ENCODE data around the gene CFAP97.
A peak's percentile ranks its signal among the peaks of the same experiment; 100 is the strongest.

CFAP97 gene

DNA sequence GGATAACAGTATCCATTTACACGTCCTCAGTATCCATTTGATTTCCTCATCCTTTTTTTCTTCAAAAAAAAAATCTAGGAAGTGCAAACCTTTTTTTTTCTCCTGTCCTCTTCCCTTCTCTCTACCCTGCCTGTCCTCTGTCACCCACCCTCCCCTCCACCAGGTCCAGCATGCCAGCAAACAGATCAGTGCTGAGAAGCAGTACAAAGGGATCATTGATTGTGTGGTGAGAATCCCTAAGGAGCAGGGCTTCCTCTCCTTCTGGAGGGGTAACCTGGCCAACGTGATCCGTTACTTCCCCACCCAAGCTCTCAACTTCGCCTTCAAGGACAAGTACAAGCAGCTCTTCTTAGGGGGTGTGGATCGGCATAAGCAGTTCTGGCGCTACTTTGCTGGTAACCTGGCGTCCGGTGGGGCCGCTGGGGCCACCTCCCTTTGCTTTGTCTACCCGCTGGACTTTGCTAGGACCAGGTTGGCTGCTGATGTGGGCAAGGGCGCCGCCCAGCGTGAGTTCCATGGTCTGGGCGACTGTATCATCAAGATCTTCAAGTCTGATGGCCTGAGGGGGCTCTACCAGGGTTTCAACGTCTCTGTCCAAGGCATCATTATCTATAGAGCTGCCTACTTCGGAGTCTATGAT, 59.1 kb downstream of the CFAP97 start:
- H3K36me3 ChIP-seq: peaks cover 32% of the 10 kb centered on the region
- no peak overlapping the region for H3K9ac ChIP-seq
- H3K4me3 ChIP-seq: no peak overlapping the region
- H3K27ac ChIP-seq: no peak overlapping the region
- H3K4me2 ChIP-seq: peak overlapping the region; percentile 85; the same call in 1 of the 2 replicates
- no peak for TF ChIP-seq Cebpa-rat (IDR thresholded peaks at IDR 0.05)
- no peaks in the 10 kb centered on the region for H3K27me3 ChIP-seq
- peaks cover 19% of the 10 kb centered on the region for H3K4me1 ChIP-seq
- no peaks in the 10 kb centered on the region for H3K9me3 ChIP-seq
- H4K20me1 ChIP-seq: peaks cover 23% of the 10 kb centered on the region

GRCh38 chr4:185143601-185143969, 60.2 kb downstream of the CFAP97 start:
- Histone ChIP-seq H3K9ac (peak overlapping the region; percentile 83), H3K4me2 (peak overlapping the region; percentile 85), H4K20me1 (peaks cover 23% of the 10 kb centered on the region), H3K27me3 (no peaks in the 10 kb centered on the region), H3K9me3 (no peaks in the 10 kb centered on the region), H3K4me3 (peak overlapping the region; percentile 78), H3K4me1 (peaks cover 22% of the 10 kb centered on the region), H3K36me3 (peaks cover 23% of the 10 kb centered on the region), H3K27ac (0 out of 2 replicates have a peak overlapping the region, but pooled peaks have one; percentile 57)
- no peak for TF ChIP-seq Cebpa-rat (IDR thresholded peaks at IDR 0.05)

DNA sequence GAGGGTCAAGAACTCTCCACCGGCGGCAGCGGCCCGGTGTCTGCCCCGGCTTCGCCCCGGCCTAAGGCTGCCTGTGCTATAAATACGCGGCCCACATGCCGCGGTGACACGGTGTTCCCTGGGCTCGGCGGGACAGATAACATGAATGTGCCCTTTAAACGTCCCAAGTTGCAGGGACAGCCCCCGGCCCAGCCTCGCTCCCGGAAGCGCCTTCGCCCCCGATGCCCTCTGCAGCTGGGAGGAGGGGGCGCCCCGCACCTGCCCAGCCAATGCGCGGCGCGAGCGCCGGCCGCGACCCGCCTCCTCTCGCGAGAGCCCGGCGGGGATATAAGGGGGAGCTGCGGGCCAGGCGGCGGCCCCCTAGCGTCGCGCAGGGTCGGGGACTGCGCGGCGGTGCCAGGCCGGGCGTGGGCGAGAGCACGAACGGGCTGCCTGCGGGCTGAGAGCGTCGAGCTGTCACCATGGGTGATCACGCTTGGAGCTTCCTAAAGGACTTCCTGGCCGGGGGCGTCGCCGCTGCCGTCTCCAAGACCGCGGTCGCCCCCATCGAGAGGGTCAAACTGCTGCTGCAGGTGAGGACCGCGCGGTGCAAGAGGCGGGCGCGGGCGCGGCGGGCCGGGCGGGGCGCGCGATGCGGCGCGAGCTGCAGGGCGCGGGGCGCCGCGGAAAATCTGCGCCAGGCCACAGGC, 60.7 kb downstream of the CFAP97 start, which contains the start of gene SLC25A4:
SLC25A4 (plus strand) TSS at position 355 of the 689 bp plus-strand sequence; CDS start at position 462, 107 bp downstream.
- TF ChIP-seq Cebpa-rat (IDR thresholded peaks at IDR 0.05): no peak
- Histone ChIP-seq H3K36me3 (peaks cover 23% of the 10 kb centered on the region), H3K4me2 (peak within 1 kb of the TSS; percentile 85), H3K27me3 (no peaks in the 10 kb centered on the region), H4K20me1 (peaks cover 23% of the 10 kb centered on the region), H3K9ac (peak within 1 kb of the TSS; percentile 83), H3K4me1 (peaks cover 27% of the 10 kb centered on the region), H3K4me3 (peak within 1 kb of the TSS; percentile 78), H3K9me3 (no peaks in the 10 kb centered on the region), H3K27ac (peak within 1 kb of the TSS; percentile 62)

GRCh38 chr4:185142564-185142911, 61.3 kb downstream of the CFAP97 start:
- H3K27ac ChIP-seq: peak overlapping the region; percentile 62
- peak overlapping the region; percentile 78 for H3K4me3 ChIP-seq
- no peaks in the 10 kb centered on the region for H3K9me3 ChIP-seq
- H3K9ac ChIP-seq: peak overlapping the region; percentile 83
- TF ChIP-seq Cebpa-rat (IDR thresholded peaks at IDR 0.05): no peak
- peak overlapping the region; percentile 85 for H3K4me2 ChIP-seq
- peaks cover 33% of the 10 kb centered on the region for H3K4me1 ChIP-seq
- peaks cover 23% of the 10 kb centered on the region for H4K20me1 ChIP-seq
- H3K27me3 ChIP-seq: no peaks in the 10 kb centered on the region
- peaks cover 23% of the 10 kb centered on the region for H3K36me3 ChIP-seq

DNA sequence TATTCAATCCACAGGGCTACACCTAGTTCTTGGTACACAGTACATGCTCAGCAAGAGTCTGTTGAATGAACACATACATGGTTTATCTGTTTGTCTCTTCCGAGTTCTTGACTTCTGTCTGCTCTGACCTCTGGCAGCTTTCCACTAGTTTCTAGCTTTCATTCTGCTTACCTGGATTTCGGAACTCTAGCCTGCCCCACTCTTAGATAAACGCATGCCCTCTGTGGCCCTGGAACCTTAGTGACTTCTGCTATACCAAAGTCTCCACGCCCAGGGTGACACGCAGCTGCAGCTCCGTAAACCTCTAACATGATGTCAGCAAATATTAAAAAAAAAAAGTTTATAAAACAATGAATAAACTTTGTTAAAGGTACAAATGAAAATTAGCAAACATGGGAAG, 62.0 kb downstream of the CFAP97 start:
- no peak for TF ChIP-seq Cebpa-rat (IDR thresholded peaks at IDR 0.05)
- H3K27ac ChIP-seq: no peak overlapping the region
- H3K4me1 ChIP-seq: peaks cover 38% of the 10 kb centered on the region
- H4K20me1 ChIP-seq: peaks cover 23% of the 10 kb centered on the region
- no peaks in the 10 kb centered on the region for H3K27me3 ChIP-seq
- H3K9me3 ChIP-seq: no peaks in the 10 kb centered on the region
- H3K4me2 ChIP-seq: no peak overlapping the region
- no peak overlapping the region for H3K9ac ChIP-seq
- H3K36me3 ChIP-seq: peaks cover 22% of the 10 kb centered on the region
- no peak overlapping the region for H3K4me3 ChIP-seq

- peaks cover 4% of the 10 kb centered on the region; the same call in 1 of the 2 replicates for H4K20me1 ChIP-seq
- 0 out of 2 replicates have a peak, but pooled peaks cover 2% of the 10 kb centered on the region for H3K36me3 ChIP-seq
- no peak overlapping the region for H3K4me2 ChIP-seq
- no peaks in the 10 kb centered on the region for H3K27me3 ChIP-seq
- TF ChIP-seq Cebpa-rat (IDR thresholded peaks at IDR 0.05): no peak
- H3K9me3 ChIP-seq: no peaks in the 10 kb centered on the region
- peaks cover 37% of the 10 kb centered on the region for H3K4me1 ChIP-seq
- H3K9ac ChIP-seq: no peak overlapping the region
- H3K4me3 ChIP-seq: no peak overlapping the region
- no peak overlapping the region for H3K27ac ChIP-seq
Observed at GRCh38 chr4:185139736-185140135, 64.1 kb downstream of the CFAP97 start.

DNA sequence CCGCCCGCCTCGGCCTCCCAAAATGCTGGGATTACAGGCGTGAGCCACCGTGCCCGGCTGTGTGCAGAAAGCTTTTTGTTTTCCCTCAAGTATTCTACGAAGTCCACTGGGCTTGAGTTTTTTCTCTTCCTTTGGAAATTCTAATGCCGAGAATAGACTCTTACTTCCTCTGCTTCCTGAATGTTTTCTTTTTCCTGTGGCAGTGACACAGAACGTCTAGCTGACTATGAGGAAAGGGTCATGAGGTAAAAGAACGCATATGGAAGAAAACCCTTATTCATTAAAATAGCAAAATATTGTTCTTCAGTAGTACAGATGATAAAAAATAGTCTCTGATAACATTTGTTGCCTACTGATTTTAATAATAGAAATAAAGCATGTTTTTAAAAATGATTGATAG, 65.6 kb downstream of the CFAP97 start:
- no peak for TF ChIP-seq Cebpa-rat (IDR thresholded peaks at IDR 0.05)
- Histone ChIP-seq H3K4me3 (no peak overlapping the region), H3K27ac (no peak overlapping the region), H3K36me3 (no peaks in the 10 kb centered on the region), H3K9ac (no peak overlapping the region), H3K4me1 (peaks cover 26% of the 10 kb centered on the region), H3K9me3 (no peaks in the 10 kb centered on the region), H3K27me3 (no peaks in the 10 kb centered on the region), H3K4me2 (peak overlapping the region; percentile 55), H4K20me1 (no peaks in the 10 kb centered on the region)

- H3K36me3 ChIP-seq: no peaks in the 10 kb centered on the region
- H3K4me3 ChIP-seq: no peak overlapping the region
- peaks cover 22% of the 10 kb centered on the region for H3K4me1 ChIP-seq
- peak overlapping the region; percentile 55 for H3K4me2 ChIP-seq
- no peaks in the 10 kb centered on the region for H3K27me3 ChIP-seq
- no peaks in the 10 kb centered on the region for H3K9me3 ChIP-seq
- no peak overlapping the region for H3K27ac ChIP-seq
- TF ChIP-seq Cebpa-rat (IDR thresholded peaks at IDR 0.05): no peak
- no peaks in the 10 kb centered on the region for H4K20me1 ChIP-seq
- no peak overlapping the region for H3K9ac ChIP-seq
Observed at GRCh38 chr4:185137233-185137925, 66.4 kb downstream of the CFAP97 start.

GRCh38 chr4:185134307-185134869, 69.4 kb downstream of the CFAP97 start:
- H3K4me2 ChIP-seq: no peak overlapping the region
- peaks cover 2% of the 10 kb centered on the region; the same call in 1 of the 2 replicates for H3K27me3 ChIP-seq
- H3K27ac ChIP-seq: no peak overlapping the region
- H3K9me3 ChIP-seq: peaks cover 7% of the 10 kb centered on the region
- TF ChIP-seq Cebpa-rat (IDR thresholded peaks at IDR 0.05): no peak
- H3K9ac ChIP-seq: no peak overlapping the region
- H3K4me3 ChIP-seq: no peak overlapping the region
- H3K4me1 ChIP-seq: peaks cover 18% of the 10 kb centered on the region
- H3K36me3 ChIP-seq: no peaks in the 10 kb centered on the region
- H4K20me1 ChIP-seq: no peaks in the 10 kb centered on the region

All from BLaER1 (cell line).